ENCODE data around the gene ANKRD11. TPM values are rescaled to one million over a fixed set of nuclear protein-coding genes. Genes with fewer than 3 reads are reported as not detected.
"Not testable (repeated sequence)": the region's sequence is repeated elsewhere in the genome, so short reads cannot be mapped to it uniquely, and the experiment has no call there.

The ANKRD11 gene
- total and polyA plus RNA-seq, 7 donors, result 30.6 to 161 (median 42.8) TPM

DNA sequence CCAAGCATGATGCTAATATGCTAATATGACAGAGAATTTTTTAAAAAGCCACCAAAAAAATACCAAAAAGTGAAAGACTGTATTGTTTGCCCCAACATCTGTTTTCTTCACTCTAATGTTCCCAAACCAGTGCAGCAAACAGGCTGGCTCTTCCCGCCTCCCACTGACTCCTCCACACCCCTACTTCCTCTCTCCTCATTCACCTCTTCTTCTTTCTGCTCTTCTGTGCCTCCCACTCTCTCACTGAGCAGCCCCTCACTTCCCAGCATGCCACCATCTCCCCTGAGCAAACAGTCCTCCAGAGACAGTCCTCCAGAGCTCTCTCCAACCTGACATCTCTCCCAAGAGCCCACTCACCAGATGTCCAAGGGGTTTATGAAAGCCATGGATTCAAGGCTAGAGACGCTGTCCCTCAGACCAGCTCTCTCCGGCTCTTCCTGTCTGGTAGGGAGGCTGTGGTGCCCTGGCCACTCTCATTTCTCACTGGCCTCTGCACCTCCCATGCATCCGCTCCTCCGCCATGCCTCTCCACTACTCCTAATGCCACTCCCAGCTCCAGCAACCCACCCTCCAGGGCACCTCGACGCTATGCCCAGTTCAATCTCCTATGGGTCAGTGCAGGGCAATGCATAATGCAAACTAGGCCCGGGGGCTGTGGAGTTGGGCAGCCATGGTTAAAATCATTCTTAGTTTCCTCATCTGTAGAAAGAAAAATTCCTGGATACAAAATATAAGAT, 52.9 kb downstream of the ANKRD11 start:
- WGBS, 2 donors, result 69 to 87% methylated on average over 8 of the region's 8 CpGs
- TF ChIP-seq EP300 (IDR thresholded peaks at IDR 0.05) (no peak), POLR2A (IDR thresholded peaks at IDR 0.05) (no peak), POLR2AphosphoS5 (IDR thresholded peaks at IDR 0.05) (no peak)
- TF ChIP-seq, protein P1, sequence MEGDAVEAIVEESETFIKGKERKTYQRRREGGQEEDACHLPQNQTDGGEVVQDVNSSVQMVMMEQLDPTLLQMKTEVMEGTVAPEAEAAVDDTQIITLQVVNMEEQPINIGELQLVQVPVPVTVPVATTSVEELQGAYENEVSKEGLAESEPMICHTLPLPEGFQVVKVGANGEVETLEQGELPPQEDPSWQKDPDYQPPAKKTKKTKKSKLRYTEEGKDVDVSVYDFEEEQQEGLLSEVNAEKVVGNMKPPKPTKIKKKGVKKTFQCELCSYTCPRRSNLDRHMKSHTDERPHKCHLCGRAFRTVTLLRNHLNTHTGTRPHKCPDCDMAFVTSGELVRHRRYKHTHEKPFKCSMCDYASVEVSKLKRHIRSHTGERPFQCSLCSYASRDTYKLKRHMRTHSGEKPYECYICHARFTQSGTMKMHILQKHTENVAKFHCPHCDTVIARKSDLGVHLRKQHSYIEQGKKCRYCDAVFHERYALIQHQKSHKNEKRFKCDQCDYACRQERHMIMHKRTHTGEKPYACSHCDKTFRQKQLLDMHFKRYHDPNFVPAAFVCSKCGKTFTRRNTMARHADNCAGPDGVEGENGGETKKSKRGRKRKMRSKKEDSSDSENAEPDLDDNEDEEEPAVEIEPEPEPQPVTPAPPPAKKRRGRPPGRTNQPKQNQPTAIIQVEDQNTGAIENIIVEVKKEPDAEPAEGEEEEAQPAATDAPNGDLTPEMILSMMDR (IDR thresholded peaks at IDR 0.05), result no peak
- Histone ChIP-seq H3K4me3 (no peak overlapping the region), H3K27ac (no peak overlapping the region), H3K27me3 (no peaks in the 10 kb centered on the region), H3K36me3 (no peaks in the 10 kb centered on the region), H3K9me3 (no peaks in the 10 kb centered on the region), H3K4me1 (peaks cover 0 to 76% (median 51%) of the 10 kb centered on the region in 4 donors)
- no peak for DNase-seq
- intact Hi-C loops (cut with DNase I), result no loop called here

DNA sequence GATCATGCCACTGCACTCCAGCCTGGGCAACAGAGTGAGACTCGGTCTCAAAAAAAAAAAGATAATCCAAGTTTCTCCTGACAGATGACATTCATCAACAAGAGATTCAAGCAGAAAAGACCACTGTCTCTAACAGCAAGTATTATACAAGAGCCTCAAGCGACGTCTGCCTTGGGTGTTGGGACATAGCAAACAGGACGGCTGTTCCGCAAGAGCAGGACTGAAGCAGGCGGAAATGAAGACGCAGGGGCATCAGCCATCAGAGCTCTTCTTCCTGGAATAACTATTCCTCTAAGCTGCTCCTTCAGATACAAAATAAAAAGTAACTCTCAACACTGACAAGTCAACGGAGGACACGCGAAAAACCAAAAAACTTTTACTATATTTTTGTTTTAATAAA, 54.0 kb downstream of the ANKRD11 start:
- Histone ChIP-seq H3K4me3 (no peak overlapping the region), H3K27ac (no peak overlapping the region), H3K9me3 (no peaks in the 10 kb centered on the region), H3K27me3 (no peaks in the 10 kb centered on the region), H3K4me1 (peaks cover 0 to 76% (median 52%) of the 10 kb centered on the region in 4 donors), H3K36me3 (no peaks in the 10 kb centered on the region)
- intact Hi-C loops (cut with DNase I), result no loop called here
- DNase-seq, result no peak
- WGBS, 2 donors, result 90 to 97% methylated on average over 10 of the region's 10 CpGs
- TF ChIP-seq POLR2AphosphoS5 (IDR thresholded peaks at IDR 0.05) (no peak), EP300 (IDR thresholded peaks at IDR 0.05) (no peak), POLR2A (IDR thresholded peaks at IDR 0.05) (no peak)
- TF ChIP-seq, protein P1 (IDR thresholded peaks at IDR 0.05), result no peak

DNA sequence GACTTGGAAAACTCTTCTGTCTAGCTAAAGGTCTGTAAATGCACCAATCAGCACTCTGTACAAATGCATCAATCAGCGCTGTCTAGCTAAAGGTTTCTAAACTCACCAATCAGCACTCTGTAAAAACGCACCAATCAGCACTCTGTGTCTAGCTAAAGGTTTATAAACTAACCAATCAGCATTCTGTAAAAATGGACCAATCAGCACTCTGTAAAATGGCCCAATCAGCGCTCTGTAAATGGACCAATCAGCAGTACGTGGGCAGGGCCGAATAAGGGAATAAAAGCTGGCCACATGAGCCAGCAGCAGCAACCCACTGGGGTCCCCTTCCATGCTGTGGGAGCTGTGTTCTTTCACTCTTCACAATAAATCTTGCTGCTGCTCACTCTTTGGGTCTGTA, 55.3 kb downstream of the ANKRD11 start:
- DNase-seq; H3K9me3 ChIP-seq; H3K36me3 ChIP-seq; H3K27ac ChIP-seq; intact Hi-C loops (cut with DNase I); H3K27me3 ChIP-seq; H3K4me3 ChIP-seq: not testable (repeated sequence)
- H3K4me1 ChIP-seq, result peaks cover 0 to 76% (median 59%) of the 10 kb centered on the region in 4 donors
- WGBS, 2 donors, result 95 to 96% methylated on average over 5 of the region's 5 CpGs

DNA sequence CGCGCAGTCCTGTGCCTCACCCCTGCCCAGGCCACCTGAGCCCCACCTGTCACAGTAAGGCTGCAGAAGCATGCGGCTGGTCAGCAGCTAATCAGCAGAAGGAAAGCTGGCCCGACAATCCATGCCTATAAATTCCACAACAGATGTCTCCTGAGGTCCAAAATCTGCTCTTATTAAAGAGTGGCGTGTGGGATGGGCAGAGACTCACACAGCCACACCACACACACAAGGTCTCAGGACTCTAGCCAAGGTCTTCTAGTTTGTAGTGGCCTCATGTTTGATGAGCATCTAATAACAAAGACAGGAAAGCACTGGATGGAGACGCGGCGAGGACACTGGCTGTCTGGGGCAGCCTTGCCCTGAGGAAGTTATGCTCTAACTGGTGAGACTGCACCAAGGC, 55.9 kb downstream of the ANKRD11 start:
- Histone ChIP-seq H3K27ac (no peak overlapping the region), H3K36me3 (no peaks in the 10 kb centered on the region), H3K4me1 (peaks cover 0 to 70% (median 54%) of the 10 kb centered on the region in 4 donors), H3K27me3 (no peaks in the 10 kb centered on the region), H3K4me3 (no peak overlapping the region), H3K9me3 (no peaks in the 10 kb centered on the region)
- DNase-seq, result no peak
- WGBS, 2 donors, result 90 to 94% methylated on average over 8 of the region's 8 CpGs
- TF ChIP-seq, protein P1 (IDR thresholded peaks at IDR 0.05), result no peak
- TF ChIP-seq POLR2AphosphoS5 (IDR thresholded peaks at IDR 0.05) (no peak), EP300 (IDR thresholded peaks at IDR 0.05) (no peak)
- intact Hi-C loops (cut with DNase I), result no loop called here

DNA sequence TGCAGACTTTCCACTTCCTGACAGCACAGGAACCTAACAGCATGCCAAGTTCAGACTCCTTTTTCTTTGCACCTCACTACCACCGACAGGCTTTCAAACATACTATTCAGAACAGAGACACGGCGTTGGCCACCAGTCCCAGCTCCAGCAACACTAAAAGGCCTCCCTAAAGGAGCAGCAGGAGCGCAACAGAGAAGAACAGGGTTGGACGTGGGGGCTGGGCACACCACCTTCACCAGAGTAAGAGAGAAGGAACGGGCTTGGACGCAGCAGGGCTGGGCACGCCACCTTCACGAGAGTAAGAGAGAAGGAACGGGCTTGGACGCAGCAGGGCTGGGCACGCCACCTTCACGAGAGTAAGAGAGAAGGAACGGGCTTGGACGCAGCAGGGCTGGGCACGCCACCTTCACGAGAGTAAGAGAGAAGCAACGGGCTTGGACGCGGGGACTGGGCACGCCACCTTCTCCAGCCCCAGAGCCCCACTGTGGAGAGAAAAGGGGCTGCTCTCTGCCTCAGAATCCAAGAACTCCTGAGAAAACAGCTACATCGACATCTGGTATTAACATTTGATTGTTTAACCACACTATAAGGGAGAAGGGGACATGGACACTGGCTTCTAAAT, 56.9 kb downstream of the ANKRD11 start:
- H3K36me3 ChIP-seq; H3K27ac ChIP-seq; H3K27me3 ChIP-seq; H3K9me3 ChIP-seq; DNase-seq; intact Hi-C loops (cut with DNase I); H3K4me3 ChIP-seq: not testable (repeated sequence)
- peaks cover 0 to 61% (median 53%) of the 10 kb centered on the region in 4 donors for H3K4me1 ChIP-seq
- 93 to 96% methylated on average over 22 of the region's 22 CpGs for WGBS, 2 donors
